Mesothelial cell of epicardium (in vitro differentiated cells): ENCODE data around the gene CD24. TPM values are rescaled to one million over a fixed set of nuclear protein-coding genes. Genes with fewer than 3 reads are reported as not detected.

Experiments used
- DNase-seq, 2 experiments: peaks; one replicate each; pipeline ENCODE4 v3.0.0; 2021; ENCODE audit warnings: low spot score in 2 of 2; ENCODE audit not compliant: unreplicated experiment in 2 of 2
- H3K27ac Mint-ChIP-seq: 2 replicates; pipeline ENCODE4 v1.8.0; 2021; ENCODE audit warnings: mixed read lengths
- H3K27me3 Mint-ChIP-seq: 2 replicates; pipeline ENCODE4 v1.8.0; 2021; ENCODE audit warnings: low read depth, mixed read lengths
- H3K36me3 Mint-ChIP-seq: 2 replicates; pipeline ENCODE4 v1.8.0; 2021; ENCODE audit warnings: mixed read lengths
- H3K4me1 Mint-ChIP-seq: 2 replicates; pipeline ENCODE4 v1.8.0; 2021; ENCODE audit warnings: mixed read lengths
- H3K4me3 Mint-ChIP-seq: 2 replicates; pipeline ENCODE4 v1.8.0; 2021; ENCODE audit warnings: mild to moderate bottlenecking, moderate library complexity, mixed read lengths
- H3K9me3 Mint-ChIP-seq: 2 replicates; pipeline ENCODE4 v1.8.0; 2021; ENCODE audit warnings: mixed read lengths
- total RNA-seq: library from RNA; stranded (reverse); gene quantifications from 3 replicates; pipeline ENCODE4 v1.2.1, GENCODE V29; 2021
- TF ChIP-seq, protein P1 (sequence below): fragments of 200-600 bp; sonication (generic); IDR thresholded peaks from one replicate; pipeline ENCODE4 v1.5.0; 2021; ENCODE audit warnings: antibody characterized with exemption; ENCODE audit not compliant: unreplicated experiment

Gene CD24
- total RNA-seq, 1 donor from 2014 or later = 377 TPM

DNA sequence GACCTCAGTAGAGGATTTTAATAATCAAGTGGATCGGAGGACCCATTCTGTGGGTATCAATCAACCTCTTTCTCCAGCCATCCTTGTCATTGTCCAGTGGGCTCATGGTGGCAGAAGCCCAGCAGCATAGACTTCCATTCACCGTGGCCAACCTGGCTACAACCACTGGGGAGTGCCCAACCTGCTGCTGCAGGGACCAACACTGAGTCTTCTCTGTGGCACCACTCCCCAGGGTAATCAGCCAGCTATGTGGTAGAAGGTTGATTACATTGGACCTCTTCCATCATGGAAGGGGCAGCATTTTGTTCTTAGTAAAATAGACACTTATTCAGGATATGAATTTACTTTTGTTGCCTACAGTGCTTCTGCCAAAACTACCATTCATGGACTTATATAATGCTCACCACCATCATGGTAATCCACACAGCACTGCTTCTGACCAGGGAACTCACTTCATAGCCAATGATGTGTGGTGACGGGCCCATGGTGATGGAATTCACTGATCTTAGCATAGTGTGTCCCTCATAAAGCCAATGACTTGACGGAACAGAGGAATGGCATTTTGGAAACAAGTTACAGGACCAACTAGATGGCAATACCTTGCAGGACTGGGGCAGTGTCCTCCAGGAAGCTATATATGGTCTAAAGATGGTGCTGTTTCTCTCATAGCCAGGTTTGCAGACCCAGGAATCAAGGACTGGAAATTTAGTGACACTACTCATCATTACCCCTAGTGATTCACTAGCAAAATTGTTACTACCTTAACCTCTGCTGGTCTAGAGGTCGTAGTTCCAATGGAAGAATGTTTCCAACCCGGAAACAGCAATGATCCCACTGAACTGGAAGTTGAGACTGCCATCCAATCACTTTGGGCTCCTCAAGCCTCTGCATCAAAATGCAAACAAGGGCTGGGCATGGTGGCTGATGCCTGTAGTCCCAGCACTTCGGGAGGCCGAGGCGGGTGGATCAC, 7.6 kb downstream of the CD24 start:
- Mint-ChIP-seq H3K36me3 (peaks cover 27% of the 10 kb centered on the region), H3K4me3 (no peak overlapping the region), H3K4me1 (peaks cover 6% of the 10 kb centered on the region), H3K27ac (no peak overlapping the region), H3K9me3 (peaks cover 11% of the 10 kb centered on the region), H3K27me3 (no peaks in the 10 kb centered on the region)
- DNase-seq = no peak
- TF ChIP-seq, protein P1, sequence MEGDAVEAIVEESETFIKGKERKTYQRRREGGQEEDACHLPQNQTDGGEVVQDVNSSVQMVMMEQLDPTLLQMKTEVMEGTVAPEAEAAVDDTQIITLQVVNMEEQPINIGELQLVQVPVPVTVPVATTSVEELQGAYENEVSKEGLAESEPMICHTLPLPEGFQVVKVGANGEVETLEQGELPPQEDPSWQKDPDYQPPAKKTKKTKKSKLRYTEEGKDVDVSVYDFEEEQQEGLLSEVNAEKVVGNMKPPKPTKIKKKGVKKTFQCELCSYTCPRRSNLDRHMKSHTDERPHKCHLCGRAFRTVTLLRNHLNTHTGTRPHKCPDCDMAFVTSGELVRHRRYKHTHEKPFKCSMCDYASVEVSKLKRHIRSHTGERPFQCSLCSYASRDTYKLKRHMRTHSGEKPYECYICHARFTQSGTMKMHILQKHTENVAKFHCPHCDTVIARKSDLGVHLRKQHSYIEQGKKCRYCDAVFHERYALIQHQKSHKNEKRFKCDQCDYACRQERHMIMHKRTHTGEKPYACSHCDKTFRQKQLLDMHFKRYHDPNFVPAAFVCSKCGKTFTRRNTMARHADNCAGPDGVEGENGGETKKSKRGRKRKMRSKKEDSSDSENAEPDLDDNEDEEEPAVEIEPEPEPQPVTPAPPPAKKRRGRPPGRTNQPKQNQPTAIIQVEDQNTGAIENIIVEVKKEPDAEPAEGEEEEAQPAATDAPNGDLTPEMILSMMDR = no peak

DNA sequence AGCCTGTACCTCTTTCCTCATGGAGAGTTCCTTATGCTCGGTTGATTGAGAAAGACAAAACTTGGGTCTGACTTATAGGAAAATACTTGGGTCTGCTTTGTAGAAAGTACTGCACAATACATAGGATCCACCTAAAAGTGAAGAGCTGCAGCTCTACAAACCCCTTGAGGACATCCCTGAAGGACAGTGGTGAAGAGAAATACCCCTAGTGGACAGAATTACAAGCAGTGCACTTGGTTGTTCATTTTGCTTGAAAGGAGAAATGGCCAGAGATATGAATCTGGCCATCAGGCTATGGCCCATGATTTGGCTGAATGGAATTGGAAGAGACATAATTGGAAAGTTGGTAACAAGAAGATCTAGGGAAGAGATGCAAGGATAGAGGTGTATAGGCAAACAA, 8.3 kb downstream of the CD24 start:
- H3K27me3 Mint-ChIP-seq = no peaks in the 10 kb centered on the region
- H3K4me3 Mint-ChIP-seq = no peak overlapping the region
- H3K27ac Mint-ChIP-seq = no peak overlapping the region

DNA sequence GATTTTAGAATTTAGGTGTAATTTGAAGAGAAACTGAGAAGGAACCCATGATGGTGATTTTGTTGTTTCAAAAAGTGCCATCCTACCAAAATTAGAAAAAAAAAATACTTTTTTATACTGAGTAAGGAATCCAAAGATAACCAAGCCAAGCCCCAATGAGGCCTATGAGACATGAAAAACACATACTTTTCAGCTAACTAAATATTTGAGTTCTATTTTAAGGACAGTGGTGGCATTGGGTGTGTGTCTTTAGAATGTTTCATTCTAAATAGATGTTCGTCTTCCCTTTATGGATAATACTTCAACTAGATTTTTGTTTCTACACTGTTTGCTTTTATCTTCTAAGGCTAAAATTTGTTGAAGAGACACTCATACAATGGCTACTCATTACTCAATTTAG, 9.6 kb downstream of the CD24 start:
- H3K36me3 Mint-ChIP-seq = peaks cover 17% of the 10 kb centered on the region
- peaks cover 11% of the 10 kb centered on the region for H3K9me3 Mint-ChIP-seq
- TF ChIP-seq, protein P1 = no peak
- no peaks in the 10 kb centered on the region for H3K27me3 Mint-ChIP-seq
- H3K27ac Mint-ChIP-seq = no peak overlapping the region
- H3K4me1 Mint-ChIP-seq = no peaks in the 10 kb centered on the region
- H3K4me3 Mint-ChIP-seq = no peak overlapping the region
- no peak for DNase-seq

More for the DNA sequence above, 8.3 kb downstream of the CD24 start:
- Mint-ChIP-seq H3K4me1 (no peaks in the 10 kb centered on the region), H3K9me3 (peaks cover 11% of the 10 kb centered on the region), H3K36me3 (peaks cover 21% of the 10 kb centered on the region)
- DNase-seq = no peak
- TF ChIP-seq, protein P1 = no peak

DNA sequence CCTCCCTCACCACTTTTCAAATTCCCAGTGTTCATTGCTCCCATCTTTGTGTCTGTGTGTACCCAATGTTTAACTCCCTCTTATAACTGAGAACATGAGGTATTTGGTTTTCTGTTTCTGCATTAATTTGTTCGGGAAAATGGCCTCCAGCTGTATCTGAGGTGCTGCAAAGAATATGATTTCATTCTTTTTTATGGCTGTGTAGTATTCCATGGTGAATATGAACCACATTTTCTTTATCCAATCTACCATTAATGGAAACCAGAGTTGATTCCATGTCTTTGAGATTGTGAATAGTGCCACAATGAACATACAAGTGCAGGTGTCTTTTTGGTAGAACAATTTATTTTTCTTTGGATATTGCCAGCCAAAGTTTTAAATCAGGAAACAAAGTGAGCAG, 10.4 kb downstream of the CD24 start:
- peaks cover 9% of the 10 kb centered on the region for H3K9me3 Mint-ChIP-seq
- H3K4me3 Mint-ChIP-seq = no peak overlapping the region
- H3K27ac Mint-ChIP-seq = no peak overlapping the region
- peaks cover 10% of the 10 kb centered on the region for H3K36me3 Mint-ChIP-seq
- DNase-seq = no peak
- no peaks in the 10 kb centered on the region for H3K27me3 Mint-ChIP-seq
- TF ChIP-seq, protein P1 = no peak
- no peaks in the 10 kb centered on the region for H3K4me1 Mint-ChIP-seq

DNA sequence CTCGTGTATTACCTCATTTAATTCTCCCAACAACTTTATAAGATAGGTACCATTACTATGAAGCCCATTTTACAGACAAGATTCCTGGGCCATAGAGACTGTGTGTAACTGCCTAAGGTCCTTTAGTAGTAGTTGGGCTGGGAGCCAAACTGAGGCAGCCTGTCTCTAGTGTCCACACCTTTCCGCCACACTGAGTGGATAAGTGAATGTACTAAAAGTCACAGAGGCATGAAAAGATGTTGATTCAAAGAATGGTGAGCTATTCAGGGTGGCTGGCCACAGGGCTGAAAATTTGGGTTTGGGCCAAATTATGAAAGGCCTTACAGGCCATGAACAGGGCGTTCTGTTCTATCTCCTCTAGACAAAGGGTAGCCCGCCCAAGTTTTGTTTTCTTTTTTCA, 11.0 kb downstream of the CD24 start:
- TF ChIP-seq, protein P1 = no peak
- H3K4me3 Mint-ChIP-seq = no peak overlapping the region

More for the DNA sequence above, 11.0 kb downstream of the CD24 start:
- Mint-ChIP-seq H3K9me3 (peaks cover 6% of the 10 kb centered on the region), H3K27ac (no peak overlapping the region), H3K36me3 (peaks cover 7% of the 10 kb centered on the region), H3K27me3 (no peaks in the 10 kb centered on the region), H3K4me1 (no peaks in the 10 kb centered on the region)
- no peak for DNase-seq
